Stimulated activated CD8-positive, alpha-beta memory T cell treated with anti-CD3 and anti-CD28 coated beads, Interleukin-4, amount 100 ng/mL, for 24 hours (primary cell): ENCODE measurements around the gene CDH6.

Experiments
- DNase-seq: peaks from one replicate; pipeline ENCODE4 v3.0.0-alpha.2; 2020; ENCODE audit warnings: low read depth

The CDH6 gene

DNA sequence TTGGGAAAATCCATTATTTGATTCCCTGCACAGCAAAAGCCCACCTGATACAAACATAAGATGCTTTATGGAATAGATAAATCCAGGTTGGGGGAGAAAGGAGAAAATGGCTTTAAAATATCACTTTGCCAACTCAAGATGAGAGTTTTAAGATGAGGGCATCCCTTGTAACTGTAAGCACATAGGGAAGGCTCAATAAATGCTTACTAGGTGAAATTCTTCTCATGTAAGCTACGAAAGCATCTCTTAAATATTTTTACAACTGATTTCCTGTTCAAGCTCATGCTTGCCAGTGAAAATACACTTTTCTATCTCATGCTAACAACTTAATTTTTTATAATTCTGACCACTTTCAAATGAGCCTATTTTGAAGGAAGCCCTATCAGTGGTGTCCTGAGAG, 11.5 kb downstream of the CDH6 start:
- DNase-seq, result no peak

DNA sequence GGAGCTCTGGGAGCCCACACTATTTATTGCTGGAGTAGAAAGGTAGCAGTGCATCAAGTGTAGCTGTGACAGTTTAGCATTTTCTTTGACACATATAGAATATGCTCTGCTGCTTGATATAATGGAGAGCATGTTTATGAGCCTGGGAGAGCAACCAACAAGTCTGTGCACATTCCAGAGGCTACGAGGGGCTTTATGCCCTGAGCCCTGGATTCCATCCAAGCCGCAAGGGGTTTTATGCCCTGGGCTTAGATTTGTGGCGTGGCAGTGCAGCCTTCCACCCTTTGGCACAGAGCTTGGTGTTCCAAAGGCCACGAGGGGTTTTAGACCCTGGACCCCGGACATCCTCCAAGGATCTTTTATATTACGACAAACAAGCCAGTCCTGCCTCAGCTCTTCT, 14.6 kb downstream of the CDH6 start:
- no peak for DNase-seq

DNA sequence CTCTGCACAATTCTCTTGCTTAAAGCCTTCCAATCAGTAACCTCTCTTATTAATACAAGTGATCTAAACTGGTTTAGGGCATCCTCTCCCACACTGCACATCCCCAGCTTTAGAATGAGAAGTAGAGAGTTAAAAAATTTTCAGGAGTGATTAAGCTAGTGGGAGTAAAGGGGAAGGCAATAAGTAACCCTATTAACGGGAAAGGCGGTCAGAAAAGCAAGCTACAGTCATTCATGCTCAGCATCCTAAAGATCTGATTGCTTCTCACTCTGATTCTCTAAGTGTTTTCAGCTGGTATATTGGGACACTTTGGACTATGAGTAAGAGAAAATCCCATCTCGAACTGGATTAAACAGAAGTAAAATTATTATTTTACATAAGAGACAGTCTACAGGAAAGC, 15.8 kb downstream of the CDH6 start:
- no peak for DNase-seq

DNA sequence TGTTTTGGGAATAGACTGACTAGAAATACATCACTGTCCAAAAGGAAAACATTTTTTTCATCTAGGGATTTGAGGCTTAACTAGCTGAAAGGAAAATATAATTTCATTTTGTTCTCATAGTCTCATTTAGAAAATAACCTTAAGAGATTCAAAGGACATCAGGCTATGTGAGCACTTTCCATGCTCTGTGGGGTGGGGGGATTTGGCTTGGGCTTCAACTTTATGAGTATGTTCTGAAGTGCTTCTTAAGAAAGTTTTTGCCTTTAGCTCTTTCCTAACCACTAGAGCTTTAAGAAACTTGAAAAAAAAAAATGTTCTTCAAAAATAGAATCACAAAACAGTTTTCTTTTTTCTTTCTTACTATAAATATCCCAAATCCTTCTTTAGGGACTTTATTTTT, 17.6 kb downstream of the CDH6 start:
- DNase-seq, result no peak

DNA sequence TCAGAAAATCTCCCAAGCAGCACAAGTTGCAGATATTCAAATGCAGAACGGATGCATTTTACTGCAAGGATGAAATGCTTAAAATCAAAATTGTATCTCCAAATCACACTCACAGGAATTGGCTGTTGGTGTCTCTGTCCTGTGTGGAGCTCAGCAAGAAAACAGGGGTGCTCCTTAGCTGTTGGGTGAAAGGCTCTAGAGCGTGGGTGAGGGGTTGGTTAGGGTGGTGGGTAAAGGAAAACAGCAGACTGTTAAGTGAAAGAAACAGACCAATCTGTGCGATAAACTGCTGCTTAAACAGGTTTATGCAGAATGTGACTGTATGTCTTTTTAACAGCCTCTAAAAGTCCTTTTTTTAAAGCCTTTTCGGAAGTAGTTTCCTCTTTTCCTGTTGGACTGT, 19.8 kb downstream of the CDH6 start:
- no peak for DNase-seq

DNA sequence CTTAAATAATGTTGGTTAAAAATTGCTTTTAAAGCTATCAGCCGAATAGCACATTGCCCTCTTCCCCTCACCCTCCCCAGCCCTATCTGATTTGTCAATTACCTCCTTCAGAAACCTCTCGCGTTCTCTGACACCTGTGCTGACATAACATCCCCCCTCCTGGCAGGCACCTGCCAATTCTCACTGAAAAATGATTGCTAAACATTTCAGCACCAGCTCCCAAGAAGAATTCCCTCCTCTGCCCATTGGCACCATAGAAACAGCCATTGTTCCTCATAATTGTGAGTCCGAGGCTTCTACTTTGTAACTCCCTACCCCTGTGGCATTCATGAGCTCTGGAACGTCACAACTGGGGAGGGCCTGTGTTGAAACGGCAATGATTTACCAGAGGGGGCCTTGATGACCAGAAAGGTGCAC, 20.2 kb downstream of the CDH6 start:
- DNase-seq, result no peak

DNA sequence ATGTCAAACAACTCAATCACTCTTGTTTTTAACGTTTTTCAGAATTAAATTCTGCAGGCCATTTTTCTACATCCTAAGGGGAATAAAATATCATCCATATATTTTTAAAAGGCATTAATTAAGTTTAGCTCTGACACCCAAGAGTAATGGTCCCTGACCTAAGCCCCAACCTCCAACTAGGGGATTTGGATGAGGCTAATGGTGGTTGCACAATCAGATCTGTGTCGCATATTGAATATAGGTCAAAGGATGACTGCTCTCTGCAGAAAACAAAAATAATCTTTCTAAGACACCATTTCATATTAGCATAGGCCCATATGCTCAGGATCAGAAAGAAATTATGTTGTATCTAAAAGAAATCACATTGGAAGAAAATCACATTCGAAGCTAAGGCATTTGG, 20.7 kb downstream of the CDH6 start:
- DNase-seq, result no peak

DNA sequence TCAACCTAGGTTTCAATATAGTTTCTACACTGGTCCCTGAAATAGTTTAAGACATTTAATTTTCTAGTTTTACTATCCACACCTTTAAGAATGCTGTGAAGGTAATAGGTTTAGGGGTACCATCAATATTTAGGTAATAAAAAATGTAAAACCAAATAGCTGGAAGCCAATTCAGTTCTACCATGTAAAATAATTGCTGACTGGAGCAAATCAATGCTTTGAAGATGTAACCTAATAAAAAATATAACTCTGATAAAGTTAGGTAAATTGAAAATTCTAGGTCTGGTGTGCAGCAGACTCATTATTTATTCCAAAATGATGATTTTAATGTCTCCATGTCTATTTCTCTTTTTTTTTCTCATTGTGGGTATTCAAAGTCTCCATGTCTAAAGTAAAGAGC, 21.8 kb downstream of the CDH6 start:
- DNase-seq, result no peak

DNA sequence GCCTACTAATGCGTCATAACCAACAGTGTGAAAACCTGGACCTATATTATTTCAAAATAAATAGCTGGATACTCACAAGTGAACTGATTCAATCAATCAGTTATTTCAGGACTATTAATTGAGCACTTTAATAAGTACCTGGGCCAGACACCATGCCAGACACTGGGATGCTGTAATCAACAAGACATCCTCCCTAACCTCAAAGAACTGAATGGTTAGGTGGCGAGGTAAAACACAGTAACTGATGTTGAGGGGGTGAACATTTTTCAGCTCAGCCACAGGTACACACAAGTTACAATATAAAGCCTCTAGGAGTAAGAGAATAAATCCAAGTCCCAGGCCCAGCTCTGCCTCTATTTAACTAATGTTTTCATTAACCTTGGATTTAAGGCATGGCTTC, 24.0 kb downstream of the CDH6 start:
- no peak for DNase-seq

DNA sequence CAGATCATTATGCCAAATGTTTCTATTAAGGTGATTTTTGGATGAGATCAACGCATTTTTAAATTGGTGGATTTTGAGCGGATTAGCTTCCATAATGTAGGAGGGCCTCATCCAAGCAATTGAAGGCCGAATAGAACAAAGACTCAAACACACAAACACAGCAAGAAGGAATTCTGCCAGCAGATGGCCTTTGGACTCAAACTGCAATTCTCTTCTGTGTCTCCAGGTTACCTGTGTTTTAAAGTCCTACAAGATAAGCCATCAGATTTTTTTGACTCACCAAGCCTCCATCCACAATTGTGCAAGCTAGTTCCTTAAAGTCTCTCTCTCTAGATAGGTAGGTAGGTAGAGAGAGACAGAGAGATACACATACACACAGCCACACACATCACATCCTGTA, 25.5 kb downstream of the CDH6 start:
- DNase-seq, result no peak

DNA sequence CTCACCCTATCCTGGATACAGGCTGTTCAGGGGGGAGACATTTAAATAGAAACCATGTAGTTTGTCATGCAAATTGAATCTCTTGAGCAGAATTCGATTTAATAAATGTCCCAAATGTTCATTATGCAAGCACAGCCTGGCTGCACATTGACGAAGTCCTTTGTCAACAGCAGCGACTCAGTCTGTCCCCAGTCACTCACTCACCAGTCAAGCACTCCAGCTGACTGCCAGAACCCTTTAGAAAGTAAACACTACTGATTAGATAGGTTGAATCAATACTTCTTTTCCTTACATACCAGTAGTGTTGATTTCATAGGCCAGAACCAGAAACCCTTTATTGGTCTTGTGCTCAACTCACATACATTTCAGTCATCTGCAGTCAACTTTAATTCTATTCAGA, 27.5 kb downstream of the CDH6 start:
- DNase-seq, result no peak

DNA sequence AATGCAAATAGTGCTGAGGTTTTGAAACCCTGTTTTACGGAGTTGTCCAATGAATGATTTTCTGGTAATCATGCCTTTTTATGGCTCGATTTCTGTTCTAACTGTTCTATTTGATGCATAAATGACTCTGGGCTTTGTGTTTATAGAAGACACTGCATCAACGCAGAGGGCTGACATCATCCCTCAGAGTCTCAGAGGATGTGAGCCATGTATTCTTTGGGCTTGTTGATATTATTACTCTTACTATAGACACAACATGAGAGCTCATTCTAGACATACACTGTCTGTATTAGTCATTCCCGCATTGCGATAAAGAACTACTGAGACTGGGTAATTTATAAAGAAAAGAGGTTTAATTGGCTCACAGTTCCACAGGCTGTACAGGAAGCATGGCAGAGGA, 31.6 kb downstream of the CDH6 start:
- DNase-seq, result no peak

DNA sequence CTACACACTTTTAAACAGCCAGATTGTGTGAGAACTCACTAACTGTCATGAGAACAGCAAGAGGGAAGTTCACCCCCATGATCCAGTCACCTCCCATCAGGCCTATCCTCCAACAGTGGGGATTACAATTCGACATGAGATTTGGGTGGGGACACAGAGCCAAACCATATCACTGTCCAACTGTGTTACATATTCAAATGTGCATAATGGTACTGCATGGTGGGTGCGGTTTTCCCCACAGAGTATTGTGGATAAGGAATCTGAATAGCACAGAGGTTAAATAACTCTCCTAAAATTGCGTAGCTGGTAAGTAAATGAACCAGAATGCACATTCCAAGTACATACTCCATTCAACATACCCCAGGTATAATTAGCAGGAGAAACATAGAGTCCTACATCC, 32.1 kb downstream of the CDH6 start:
- DNase-seq, result no peak

DNA sequence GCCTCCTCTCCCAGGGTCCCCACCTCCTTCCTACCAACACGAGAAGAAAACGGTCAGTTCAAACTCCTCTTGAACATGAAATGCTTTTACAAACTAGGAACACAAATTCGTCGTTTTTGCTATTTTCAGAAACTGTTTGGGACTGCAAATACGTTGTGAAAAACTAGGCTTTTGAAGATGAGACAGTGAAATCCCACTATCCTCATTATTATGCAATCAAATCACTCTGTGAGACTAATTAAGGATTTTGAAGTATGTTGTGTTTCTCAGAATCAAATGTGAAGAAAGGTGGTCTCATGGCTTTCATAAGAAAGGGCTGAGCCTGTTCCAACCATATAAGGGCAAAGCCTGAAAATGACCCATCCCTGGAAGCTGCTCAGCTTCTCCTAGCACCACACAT, 33.2 kb downstream of the CDH6 start:
- DNase-seq, result no peak

DNA sequence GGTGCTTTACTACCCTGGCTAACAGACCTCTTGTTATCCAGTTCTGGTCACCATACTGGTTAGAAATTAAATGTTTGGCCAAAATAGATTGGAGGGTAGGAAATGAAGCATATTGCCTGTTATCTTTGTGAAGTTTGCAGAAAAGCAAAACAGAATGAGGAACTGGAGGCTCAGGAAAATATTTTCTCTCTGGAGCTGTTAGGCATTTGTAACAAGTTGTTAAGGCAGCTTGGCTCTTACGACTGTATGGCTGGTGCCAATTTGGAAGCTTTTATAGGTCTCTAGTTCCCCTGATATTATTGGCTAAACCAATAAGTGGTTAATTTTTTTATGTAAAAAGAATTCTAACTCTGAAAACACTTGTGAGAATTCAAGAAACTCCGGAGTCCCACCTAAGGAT, 35.8 kb downstream of the CDH6 start:
- DNase-seq, result no peak

DNA sequence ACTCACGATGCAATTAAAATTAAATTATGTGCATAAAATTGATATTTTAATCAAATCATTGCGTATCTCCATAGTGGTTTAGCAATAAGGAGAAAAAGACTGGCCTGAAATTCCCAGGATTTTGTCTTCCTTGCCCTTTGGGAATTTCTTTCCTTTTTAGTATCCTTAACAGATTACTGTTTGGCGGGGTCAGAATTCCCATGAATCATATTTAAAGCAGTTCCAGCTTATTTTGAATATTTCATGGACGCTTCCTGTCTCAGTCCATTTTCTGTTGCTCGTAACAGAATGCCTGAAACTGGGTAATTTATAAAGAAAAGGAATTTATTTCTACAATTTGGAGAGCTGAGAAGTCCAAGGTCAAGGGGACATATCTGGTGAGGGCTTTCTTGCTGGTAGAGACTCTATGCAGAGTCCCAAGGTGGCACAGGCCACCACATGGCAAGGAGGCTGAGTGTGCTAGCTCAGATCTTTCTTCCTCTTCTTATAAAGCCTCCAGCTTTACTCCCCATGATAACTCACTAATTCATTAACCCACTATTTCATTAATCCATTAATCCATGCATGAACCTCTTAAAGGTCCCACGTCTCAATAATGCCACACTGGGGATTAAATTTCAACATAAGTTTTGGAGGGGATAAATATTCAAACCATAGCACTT, 37.8 kb downstream of the CDH6 start:
- DNase-seq, result no peak

DNA sequence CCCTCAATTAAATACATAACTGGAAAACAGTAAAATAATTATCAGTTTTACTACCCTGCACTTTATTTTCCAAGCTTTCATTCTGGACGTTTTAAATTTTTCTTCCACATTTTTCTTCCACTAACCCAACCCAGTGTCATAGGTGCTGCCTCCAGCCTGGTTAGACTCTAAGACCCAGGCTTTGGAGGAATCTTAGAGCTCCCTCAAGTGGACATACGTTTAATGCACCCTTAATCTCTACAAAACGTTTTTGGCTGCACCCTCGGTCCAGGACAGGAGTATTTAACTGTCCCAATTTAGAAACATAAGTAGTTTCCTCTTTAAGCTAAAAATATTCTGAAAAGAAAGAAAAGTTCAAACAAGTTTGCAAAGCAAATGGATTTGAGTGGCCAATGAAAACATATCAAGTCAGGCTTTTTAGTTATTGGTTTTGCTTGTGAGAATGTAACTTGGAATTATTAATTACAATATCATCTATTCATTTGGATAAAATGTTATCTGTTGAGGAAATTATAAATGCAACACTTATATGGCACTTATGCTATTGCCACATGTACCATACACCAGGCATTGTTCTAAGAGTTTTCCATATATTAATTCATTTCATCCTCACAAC, 38.9 kb downstream of the CDH6 start:
- DNase-seq, result no peak

DNA sequence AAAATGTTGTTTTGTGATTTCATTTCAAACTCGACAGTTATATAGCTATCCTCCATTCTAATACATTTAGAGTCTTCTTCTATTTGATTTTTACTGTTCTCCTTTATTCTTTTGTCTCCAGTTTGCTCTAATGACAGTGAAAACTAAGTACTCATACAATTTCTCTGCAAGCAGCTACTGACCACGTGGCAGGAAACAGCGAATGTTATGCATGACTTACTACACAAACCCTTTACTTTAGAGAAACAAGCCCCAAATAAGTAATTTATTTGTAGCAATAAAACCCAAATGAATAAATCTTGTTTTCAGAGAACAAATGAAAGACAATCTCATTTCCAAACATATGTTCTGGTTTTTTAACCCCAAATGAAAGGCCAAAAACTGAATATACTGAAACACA, 41.9 kb downstream of the CDH6 start:
- DNase-seq, result no peak

DNA sequence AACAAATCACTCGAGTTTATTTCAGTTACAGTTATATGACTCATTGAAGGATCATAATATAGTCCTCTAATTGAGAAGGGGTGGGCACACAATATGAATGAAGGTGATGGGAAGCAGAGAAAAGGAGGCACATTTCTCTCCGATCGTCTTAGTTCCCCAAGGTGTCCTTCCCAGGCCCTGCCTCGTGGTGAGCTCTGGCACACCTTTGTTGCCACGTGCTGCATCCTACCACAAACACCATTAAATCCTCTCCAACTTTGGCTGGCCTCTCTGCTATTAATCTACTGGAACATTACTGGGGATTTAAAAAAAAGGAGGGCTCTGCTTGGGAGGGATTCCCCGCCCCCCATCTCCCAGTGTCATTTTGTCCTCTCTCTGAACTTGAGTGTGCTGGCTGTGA, 42.9 kb downstream of the CDH6 start:
- DNase-seq, result no peak

DNA sequence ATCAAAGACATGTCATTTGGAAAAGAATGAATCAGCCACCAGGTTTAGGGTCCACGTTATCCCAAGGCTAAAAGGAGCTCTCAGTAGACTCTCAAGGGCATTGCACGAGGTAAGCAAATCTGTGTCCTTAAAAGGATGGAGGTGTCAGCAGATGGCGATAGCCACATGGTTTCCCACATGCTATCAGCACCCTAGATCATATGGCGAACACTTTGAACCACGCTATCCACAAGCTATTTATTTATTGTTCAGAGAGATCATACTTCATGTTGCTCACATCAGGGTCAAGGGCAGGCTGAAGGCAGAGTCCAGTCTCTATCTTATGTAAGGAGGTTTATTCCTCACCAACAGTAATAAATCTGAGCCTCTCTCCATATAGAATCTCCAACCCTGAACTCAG, 43.7 kb downstream of the CDH6 start:
- no peak for DNase-seq

DNA sequence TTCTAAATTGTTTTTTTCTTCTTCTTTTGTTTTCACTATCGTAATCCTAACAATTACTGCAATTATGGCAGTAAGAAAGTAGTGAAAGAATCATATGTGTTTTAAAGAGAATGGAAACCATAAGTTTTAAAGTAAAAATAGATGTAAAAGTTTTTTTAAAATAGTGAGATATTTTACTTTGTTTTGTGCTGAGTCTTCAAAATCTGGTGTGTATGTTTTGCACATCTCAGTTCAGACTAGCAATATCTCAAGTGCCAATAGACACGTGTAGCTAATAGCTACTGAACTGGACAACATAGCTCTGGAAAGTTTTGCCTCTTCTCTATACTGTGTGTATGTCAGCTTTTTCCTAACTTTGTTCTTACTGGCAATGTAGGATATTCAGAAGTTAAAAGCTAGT, 45.0 kb downstream of the CDH6 start:
- DNase-seq, result no peak

DNA sequence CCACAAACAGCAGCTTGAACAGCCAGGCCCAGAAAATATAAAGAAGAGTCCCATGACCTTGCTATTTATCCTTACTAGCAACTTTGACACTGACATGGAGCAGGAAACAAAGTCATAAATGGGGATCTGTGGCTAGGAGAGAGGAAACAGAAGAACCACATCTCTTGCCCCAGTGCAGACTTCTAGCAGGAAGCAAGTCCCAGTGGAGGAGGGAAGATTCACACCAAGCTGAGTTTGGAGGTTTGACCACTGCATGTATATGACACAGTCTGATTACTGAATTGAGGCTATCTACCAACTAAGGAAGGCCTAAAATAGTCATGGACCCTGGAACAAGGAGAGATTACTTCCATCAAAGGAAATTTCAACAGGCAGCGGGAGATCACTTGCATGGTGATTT, 51.4 kb downstream of the CDH6 start:
- no peak for DNase-seq

DNA sequence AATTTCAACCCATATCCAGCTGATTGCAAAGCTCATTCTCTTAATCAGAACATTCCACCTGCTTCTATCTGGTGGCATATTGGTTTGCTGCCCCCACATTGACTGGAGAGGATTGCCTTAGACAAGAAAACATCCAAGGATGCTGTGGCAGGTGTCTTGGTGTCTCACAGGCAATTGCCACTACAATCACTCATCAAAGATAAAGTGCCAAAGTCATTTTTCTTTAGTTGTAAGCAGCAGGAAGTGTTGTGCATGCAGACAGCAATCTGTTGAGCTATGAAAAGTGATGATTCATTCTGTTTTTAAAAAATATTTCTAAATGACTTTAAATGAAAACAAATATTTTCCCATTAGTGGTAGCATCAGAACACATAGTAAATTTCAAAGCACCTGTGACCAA, 53.9 kb downstream of the CDH6 start:
- no peak for DNase-seq

DNA sequence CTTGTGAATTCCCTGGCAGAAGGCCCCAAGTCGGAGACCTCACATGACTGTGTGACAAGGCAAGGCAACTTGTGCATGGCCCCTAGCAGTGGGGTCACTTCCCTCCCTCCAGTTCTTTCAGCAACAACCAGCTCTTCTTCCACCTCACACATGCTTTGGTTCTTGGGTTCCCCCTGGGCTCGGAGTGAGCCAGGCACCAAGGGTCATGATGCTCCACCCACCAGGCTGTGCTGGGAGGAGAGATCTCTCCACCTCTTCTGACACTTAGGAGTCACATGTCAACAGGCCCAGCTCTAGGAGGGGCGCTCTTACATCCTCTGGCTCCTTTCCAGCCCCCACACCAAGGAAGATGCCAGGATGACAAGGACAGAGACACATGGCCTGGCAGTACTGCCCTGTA, 56.7 kb downstream of the CDH6 start:
- DNase-seq, result no peak

DNA sequence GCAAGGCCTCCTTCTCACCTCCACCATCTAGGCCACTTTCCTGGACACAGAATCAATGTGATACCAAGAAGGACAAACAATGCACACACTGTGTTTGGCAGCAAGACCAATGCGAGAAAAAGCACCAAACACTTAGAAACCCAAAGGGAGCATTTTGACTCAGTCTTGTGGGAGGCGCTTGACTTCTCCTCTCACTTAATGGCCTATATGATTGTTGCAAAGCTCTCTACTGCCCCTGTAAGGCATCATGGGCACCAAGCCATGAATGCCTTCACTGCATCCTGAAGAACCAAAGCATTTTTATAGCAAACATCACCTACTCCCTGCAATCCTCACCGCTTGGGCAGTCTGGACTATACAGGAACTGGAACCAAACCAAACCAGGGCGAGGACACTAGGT, 57.5 kb downstream of the CDH6 start:
- DNase-seq, result no peak
